HCT116 (cell line): ENCODE results near the gene CNMD. TPM values are rescaled to one million over a fixed set of nuclear protein-coding genes. Genes with fewer than 3 reads are reported as not detected.

Experiments
- ATF3 ChIP-seq: IDR thresholded peaks from 2 replicates; pipeline ENCODE4 v1.6.1; 2012
- YY1 ChIP-seq: IDR thresholded peaks from 2 replicates; pipeline ENCODE4 v1.6.1; 2011; ENCODE audit warnings: low read length, low read depth, moderate library complexity, mild to moderate bottlenecking; ENCODE audit not compliant: insufficient replicate concordance; ENCODE audit errors: extremely low read depth
- ZFX ChIP-seq: fragments of 450-650 bp; IDR thresholded peaks from 2 replicates; pipeline ENCODE4 v1.6.1; 2017
- total RNA-seq: library from RNA; stranded (reverse); gene quantifications from one replicate; pipeline ENCODE4 v1.2.1, GENCODE V29; 2021; ENCODE audit not compliant: unreplicated experiment

The CNMD gene
- total RNA-seq, 1 experiment from 2014 or later = not detected

GRCh38 chr13:52659340-52659739 lies 80.3 kb downstream of the CNMD start (continued):
- TF ChIP-seq ZFX = no peak
- no peak for TF ChIP-seq ATF3
- TF ChIP-seq YY1 = no peak
- TF ChIP-seq, all 23 proteins: peak for 0

Other genes starting within 250 kb of the CNMD start
- 6.2 TPM for gene HNRNPA1L2, start 97.4 kb downstream of the CNMD start, total RNA-seq
- 75.6 TPM for gene SUGT1, start 87.0 kb downstream of the CNMD start, total RNA-seq
- gene PCDH8, start 108.8 kb upstream of the CNMD start, total RNA-seq = not detected